HepG2 (cell line): ENCODE data around the gene SLC22A23. TPM values are rescaled to one million over a fixed set of nuclear protein-coding genes. Genes with fewer than 3 reads are reported as not detected.
A peak's percentile ranks its signal among the peaks of the same experiment; 100 is the strongest.
"Not testable (repeated sequence)": the region's sequence is repeated elsewhere in the genome, so short reads cannot be mapped to it uniquely, and the experiment has no call there.

Experiments used
- ATAC-seq: fragments of 200-7000 bp; cut with Tn5 transposase; 3 replicates; pipeline ENCODE4 v1.9.1; 2020; ENCODE audit warnings: mild to moderate bottlenecking, moderate library complexity
- BruUV-seq: library from RNA; stranded (reverse); fragments of 400-500 nt; replicated peaks from 2 replicates; lab custom pipeline; 2021; lab: Mats Ljungman, UMichigan
- CTCF ChIA-PET: fragments of 300-600 bp; formaldehyde crosslinking; extraction: SDS; loops from one replicate; lab custom pipeline; 2021; ENCODE audit warnings: low total read pairs, inconsistent platforms, low intra/inter-chr PET ratio; lab: Yijun Ruan, JAX
- POLR2A ChIA-PET: fragments of 350-600 bp; sonication (Branson Sonifier 250); formaldehyde crosslinking; loops from one replicate; lab custom pipeline; 2020; ENCODE audit warnings: antibody characterized with exemption, inconsistent platforms; lab: Yijun Ruan, JAX
- DNase-seq: peaks from one replicate; pipeline ENCODE4 v3.0.0-alpha.2; 2015; ENCODE audit warnings: low spot score
- FAIRE-seq: peaks from 3 replicates; lab custom pipeline; 2011; peaks lifted over from hg19 to GRCh38; lab: Jason Lieb, UNC
- H2AFZ ChIP-seq: one replicate; pipeline ENCODE4 v1.6.1; 2011; ENCODE audit warnings: low read length, inconsistent platforms
- H3K27ac ChIP-seq: fragments of 300-600 bp; 3 replicates; pipeline ENCODE4 v1.8.0; 2011; ENCODE audit warnings: mixed run types, mild to moderate bottlenecking, mixed read lengths, low read length, inconsistent platforms; ENCODE audit not compliant: insufficient read depth; ENCODE audit errors: extremely low read length
- H3K27me3 ChIP-seq, 2 experiments: fragments of 200-600 bp in 1 of 2; 2 replicates in 1 of 2; 3 replicates in 1 of 2; pipeline versions ENCODE4 v1.6.0 to v1.8.0; 2011; ENCODE audit warnings: low read length in 2 of 2, mild to moderate bottlenecking in 2 of 2, moderate library complexity in 2 of 2, inconsistent platforms in 1 of 2; ENCODE audit not compliant: insufficient read depth in 2 of 2, control insufficient read depth in 1 of 2
- H3K36me3 ChIP-seq, 2 experiments: fragments of 200-600 bp in 1 of 2; replicated peaks in 1 of 2; 2 replicates in 1 of 2; 3 replicates in 1 of 2; pipeline versions ENCODE4 v1.5.1 to v1.8.0; 2011; ENCODE audit warnings: low read length in 2 of 2, inconsistent platforms in 1 of 2; ENCODE audit not compliant: insufficient read depth in 2 of 2, control insufficient read depth in 1 of 2
- H3K4me1 ChIP-seq: 2 replicates; pipeline ENCODE4 v1.5.1; 2012; ENCODE audit warnings: low read length, inconsistent platforms; ENCODE audit not compliant: insufficient read depth
- H3K4me2 ChIP-seq: 2 replicates; pipeline ENCODE4 v1.6.0; 2011; ENCODE audit warnings: low read depth, low read length, inconsistent platforms
- H3K4me3 ChIP-seq, 3 experiments: fragments of 200-600 bp in 1 of 3; sonication (generic), shearing (Covaris generic) in 1 of 3; replicated peaks in 1 of 3; 2 replicates each; pipeline ENCODE4 v1.5.1; 2011 to 2016; ENCODE audit warnings: low read length in 3 of 3, inconsistent platforms in 2 of 3, low read depth in 2 of 3, mild to moderate bottlenecking in 2 of 3, control low read depth in 1 of 3, mixed read lengths in 1 of 3; ENCODE audit not compliant: insufficient read depth in 1 of 3
- H3K79me2 ChIP-seq: one replicate; pipeline ENCODE4 v1.6.1; 2011; ENCODE audit warnings: low read length, inconsistent platforms; ENCODE audit not compliant: insufficient read depth
- H3K9ac ChIP-seq: 2 replicates; pipeline ENCODE4 v1.6.0; 2011; ENCODE audit warnings: mild to moderate bottlenecking, low read depth, low read length, inconsistent platforms; ENCODE audit not compliant: insufficient read depth
- H3K9me3 ChIP-seq: 2 replicates; pipeline ENCODE4 v1.5.1; 2012; ENCODE audit warnings: mild to moderate bottlenecking, low read length
- H4K20me1 ChIP-seq: 2 replicates; pipeline ENCODE4 v1.6.0; 2011; ENCODE audit warnings: inconsistent platforms, mild to moderate bottlenecking, low read length, moderate library complexity; ENCODE audit not compliant: insufficient read depth
- ASH2L ChIP-seq: fragments of 300-600, 200-600 bp; sonication (generic); IDR thresholded peaks from 2 replicates; pipeline ENCODE4 v1.7.0; 2017; ENCODE audit warnings: low read depth, mild to moderate bottlenecking, moderate library complexity, mixed read lengths, low read length; ENCODE audit not compliant: insufficient read length
- HNF1B ChIP-seq: sonication (generic); formaldehyde crosslinking; IDR thresholded peaks from 2 replicates; pipeline ENCODE4 v1.5.1; 2020; ENCODE audit warnings: mild to moderate bottlenecking, moderate library complexity, missing genetic modification reagents
- MTA1 ChIP-seq: sonication (generic); formaldehyde crosslinking; IDR thresholded peaks from 2 replicates; pipeline ENCODE4 v1.4.0; 2020; ENCODE audit warnings: missing genetic modification reagents, mild to moderate bottlenecking, borderline replicate concordance
- NRL ChIP-seq: sonication (generic); formaldehyde crosslinking; IDR thresholded peaks from 2 replicates; pipeline ENCODE4 v1.5.0; 2020; ENCODE audit warnings: missing genetic modification reagents, mild to moderate bottlenecking, moderate library complexity, borderline replicate concordance
- PHF21A ChIP-seq: sonication (generic); formaldehyde crosslinking; IDR thresholded peaks from 2 replicates; pipeline ENCODE4 v1.5.0; 2020; ENCODE audit warnings: mild to moderate bottlenecking, missing genetic modification reagents
- SMAD3 ChIP-seq: sonication (generic); formaldehyde crosslinking; IDR thresholded peaks from 2 replicates; pipeline ENCODE4 v1.4.0; 2020; ENCODE audit warnings: missing genetic modification reagents
- SOX5 ChIP-seq: IDR thresholded peaks from 2 replicates; pipeline ENCODE4 v1.6.1; 2016; ENCODE audit warnings: borderline replicate concordance
- ZGPAT ChIP-seq: IDR thresholded peaks from 2 replicates; pipeline ENCODE4 v1.6.1; 2016; ENCODE audit warnings: mild to moderate bottlenecking
- ZNF224 ChIP-seq: sonication (generic); formaldehyde crosslinking; IDR thresholded peaks from 2 replicates; pipeline ENCODE4 v1.5.0; 2020; ENCODE audit warnings: mild to moderate bottlenecking, missing genetic modification reagents
- ZNF234 ChIP-seq: sonication (generic); formaldehyde crosslinking; conservative IDR thresholded peaks from 2 replicates; pipeline ENCODE4 v1.5.1; 2020; ENCODE audit warnings: mild to moderate bottlenecking, missing genetic modification reagents
- ZNF746 ChIP-seq: sonication (generic); formaldehyde crosslinking; IDR thresholded peaks from 2 replicates; pipeline ENCODE4 v1.8.0; 2022; ENCODE audit warnings: mild to moderate bottlenecking, missing genetic modification reagents
- ZSCAN9 ChIP-seq: IDR thresholded peaks from 2 replicates; pipeline ENCODE4 v1.6.1; 2016; ENCODE audit warnings: borderline replicate concordance
- WGBS: methylation state at CpG from one replicate; pipeline ENCODE4 v1.1.6; 2017; ENCODE audit warnings: low lambda C conversion rate; 5-methylcytosine and 5-hydroxymethylcytosine counted together
- in situ Hi-C: cut with HindIII; loops from 2 replicates; pipeline ENCODE4 v1.10.0; 2017; ENCODE audit warnings: low pct_unique_long_range_greater_than_20kb; ENCODE audit not compliant: extremely low pct_ligation_motif_present
- intact Hi-C: fragments of 100-400 bp; cut with micrococcal nuclease; formaldehyde crosslinking; loops from one replicate; pipeline ENCODE4 v1.10.0; 2022; ENCODE audit not compliant: unreplicated experiment
- polyA plus RNA-seq, 8 experiments: library from polyadenylated mRNA; depleted of rRNA in 3 of 8; stranded (reverse) in 7 of 8; unstranded in 1 of 8; fragments of >200 nt; fragmentation: Illumina TruSeq in 4 of 8; extraction: Trizol in 4 of 8; gene quantifications; 2 replicates each; pipeline versions ENCODE4 v1.2.1 to v1.2.3, GENCODE V29; 2011 to 2016; ENCODE audit warnings: low read depth in 4 of 8, missing spikeins in 1 of 8, mixed read lengths in 1 of 8; ENCODE audit not compliant: insufficient read depth in 1 of 8
- total RNA-seq, 5 experiments: library from RNA; depleted of rRNA; stranded (reverse); fragments of >200 nt; fragmentation: Illumina TruSeq; extraction: Trizol; gene quantifications; 2 replicates each; pipeline ENCODE4 v1.2.3, GENCODE V29; 2016; ENCODE audit warnings: low read depth in 1 of 5

SLC22A23 gene
- total and polyA plus RNA-seq, 2 of the 13 experiments (the other 11 are each of a cell fraction or from before 2014, with no cell fraction given): 11.8 to 17.5 TPM

GRCh38 chr6:3378808-3379207 is 78.0 kb downstream of the SLC22A23 start:
- H3K9me3 ChIP-seq, H3K36me3 ChIP-seq, CTCF ChIA-PET, H2AFZ ChIP-seq, H3K27me3 ChIP-seq, H3K4me3 ChIP-seq, in situ Hi-C loops, H3K4me2 ChIP-seq, FAIRE-seq, intact Hi-C loops, ATAC-seq, DNase-seq, BruUV-seq, H4K20me1 ChIP-seq: not testable (repeated sequence)
- WGBS: 99% methylated on average over 4 of the region's 4 CpGs
- H3K27ac ChIP-seq: peak overlapping the region; percentile 95
- H3K9ac ChIP-seq: peak overlapping the region; percentile 54
- POLR2A ChIA-PET: interaction anchor here (4.4 to 9.2 kb wide), 4 partner anchors 8 to 29 kb away, joined by 68 to 271 read pairs (median 94); no protein-coding TSS in a partner anchor
- H3K79me2 ChIP-seq: peaks cover 86% of the 10 kb centered on the region
- TF ChIP-seq NRL (0 out of 2 replicates have a peak, but pooled peaks have one; percentile 40), SMAD3 (CRISPR knock-in tag) (0 out of 2 replicates have a peak, but pooled peaks have one; percentile 0)
- H3K4me1 ChIP-seq: peaks cover 100% of the 10 kb centered on the region

DNA sequence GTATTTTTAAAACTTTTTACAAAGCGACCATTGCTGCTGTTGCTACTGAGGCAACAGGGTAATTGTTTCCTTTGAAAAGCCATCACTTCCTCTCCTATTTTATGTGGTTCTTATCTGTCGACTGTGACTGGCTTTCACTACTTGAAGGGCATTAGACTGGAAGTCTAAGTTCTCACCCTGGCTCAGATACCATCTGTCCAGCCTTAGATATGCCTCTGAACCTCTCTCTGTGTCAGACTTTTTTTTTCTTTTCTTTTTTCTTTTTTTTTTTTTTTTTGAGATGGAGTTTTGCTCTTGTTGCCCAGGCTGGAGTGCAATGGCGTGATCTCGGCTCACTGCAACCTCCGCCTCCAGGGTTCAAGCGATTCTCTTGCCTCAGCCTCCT is 78.5 kb downstream of the SLC22A23 start:
- in situ Hi-C loops, H2AFZ ChIP-seq, FAIRE-seq, intact Hi-C loops, H3K4me3 ChIP-seq, ATAC-seq, H3K9me3 ChIP-seq, DNase-seq, H3K36me3 ChIP-seq, BruUV-seq, CTCF ChIA-PET, H3K27me3 ChIP-seq, H4K20me1 ChIP-seq: not testable (repeated sequence)
- POLR2A ChIA-PET: interaction anchor here (2.4 to 9.2 kb wide), 4 partner anchors 7 to 29 kb away, joined by 12 to 271 read pairs (median 94); no protein-coding TSS in a partner anchor
- Histone ChIP-seq H3K27ac (peak overlapping the region; percentile 87), H3K4me2 (peak overlapping the region; percentile 45), H3K79me2 (peaks cover 86% of the 10 kb centered on the region), H3K4me1 (peaks cover 100% of the 10 kb centered on the region), H3K9ac (peak overlapping the region; percentile 60)
- WGBS: 67% methylated on average over 6 of the region's 6 CpGs
- 0 out of 2 replicates have a peak, but pooled peaks have one; percentile 4 for TF ChIP-seq MTA1 (CRISPR knock-in tag)
- TF ChIP-seq ZNF224 (CRISPR knock-in tag): 0 out of 2 replicates have a peak, but pooled peaks have one; percentile 67
- TF ChIP-seq ZNF234 (CRISPR knock-in tag): 0 out of 2 replicates have a peak, but pooled peaks have one; percentile 59
- TF ChIP-seq HNF1B (CRISPR knock-in tag): 0 out of 2 replicates have a peak, but pooled peaks have one; percentile 5
- TF ChIP-seq ZNF746: peak; percentile 4; the same call in 1 of the 2 replicates
- TF ChIP-seq SOX5 (CRISPR knock-in tag): 0 out of 2 replicates have a peak, but pooled peaks have one; percentile 3
- TF ChIP-seq ZSCAN9 (CRISPR knock-in tag): 0 out of 2 replicates have a peak, but pooled peaks have one; percentile 22
- TF ChIP-seq ZGPAT (CRISPR knock-in tag): peak; percentile 0; the same call in 1 of the 2 replicates
- TF ChIP-seq PHF21A (CRISPR knock-in tag): peak; percentile 8; the same call in 1 of the 2 replicates
- peak; percentile 20 for TF ChIP-seq ASH2L
